ENCODE measurements around the gene CDRT4.
"Not testable (repeated sequence)": the region's sequence is repeated elsewhere in the genome, so short reads cannot be mapped to it uniquely, and the experiment has no call there.

Gene CDRT4

GRCh38 chr17:15440347-15440746, 27.1 kb downstream of the CDRT4 start:
- Histone ChIP-seq H3K9me3 (ENCODE audit: severe bottlenecking) (no peaks in the 10 kb centered on the region), H3K36me3 (peaks cover 2% of the 10 kb centered on the region; the same call in 1 of the 2 replicates), H3K27me3 (ENCODE audit: insufficient read depth, low read depth, severe bottlenecking) (no peaks in the 10 kb centered on the region), H3K4me3 (ENCODE audit: low read depth, low read length) (no peak overlapping the region), H3K27ac (no peak overlapping the region)
- DNase-seq, result no peak
- TF ChIP-seq CTCF (IDR thresholded peaks at IDR 0.05; ENCODE audit: low read depth, low read length), result no peak

- H3K9me3 ChIP-seq (ENCODE audit: severe bottlenecking); H3K27ac ChIP-seq; DNase-seq; H3K27me3 ChIP-seq (ENCODE audit: insufficient read depth, low read depth, severe bottlenecking); H3K4me3 ChIP-seq (ENCODE audit: low read depth, low read length); H3K36me3 ChIP-seq: not testable (repeated sequence)
Measured at GRCh38 chr17:15439205-15439985, 28.0 kb downstream of the CDRT4 start.

DNA sequence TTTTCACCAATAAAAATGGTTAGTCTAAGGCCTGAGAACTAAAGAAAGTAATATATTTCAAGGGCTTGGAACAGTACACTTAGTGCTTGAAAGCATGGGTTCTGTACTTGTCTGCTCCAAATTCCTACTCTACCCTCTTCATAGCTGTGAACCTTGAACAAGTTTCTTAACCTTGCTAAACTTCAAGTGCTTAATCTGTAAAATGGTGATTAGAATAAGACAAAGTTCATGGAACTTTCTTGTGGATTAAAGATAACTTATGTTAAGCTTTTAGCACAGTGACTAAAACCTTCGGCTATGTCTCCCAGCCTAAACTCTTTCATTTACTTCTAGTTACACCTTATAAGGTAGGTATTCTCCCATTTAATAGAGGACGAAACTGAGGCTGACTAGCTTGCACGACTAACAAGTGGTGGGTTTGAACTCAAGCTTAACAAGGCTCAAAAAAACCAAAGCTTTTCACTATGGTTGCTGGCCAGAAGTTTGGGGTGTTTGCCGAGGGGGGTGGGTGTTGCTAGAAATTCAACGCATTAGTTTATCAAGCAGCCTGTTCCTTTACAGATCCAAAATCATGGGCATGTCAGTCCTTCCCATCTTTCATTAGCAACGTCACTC, 28.8 kb downstream of the CDRT4 start:
- Histone ChIP-seq H3K36me3 (peaks cover 2% of the 10 kb centered on the region; the same call in 1 of the 2 replicates), H3K27ac (no peak overlapping the region), H3K27me3 (ENCODE audit: insufficient read depth, low read depth, severe bottlenecking) (no peaks in the 10 kb centered on the region), H3K4me3 (ENCODE audit: low read depth, low read length) (no peak overlapping the region), H3K9me3 (ENCODE audit: severe bottlenecking) (no peaks in the 10 kb centered on the region)
- no peak for DNase-seq
- TF ChIP-seq CTCF (IDR thresholded peaks at IDR 0.05; ENCODE audit: low read depth, low read length), result no peak

- no peak overlapping the region for H3K4me3 ChIP-seq (ENCODE audit: low read depth, low read length)
- no peak for DNase-seq
- H3K27me3 ChIP-seq (ENCODE audit: insufficient read depth, low read depth, severe bottlenecking), result no peaks in the 10 kb centered on the region
- peaks cover 2% of the 10 kb centered on the region; the same call in 1 of the 2 replicates for H3K36me3 ChIP-seq
- no peak overlapping the region for H3K27ac ChIP-seq
- no peak for TF ChIP-seq CTCF (IDR thresholded peaks at IDR 0.05; ENCODE audit: low read depth, low read length)
- no peaks in the 10 kb centered on the region for H3K9me3 ChIP-seq (ENCODE audit: severe bottlenecking)
Measured at GRCh38 chr17:15437303-15437635, 30.2 kb downstream of the CDRT4 start.

DNA sequence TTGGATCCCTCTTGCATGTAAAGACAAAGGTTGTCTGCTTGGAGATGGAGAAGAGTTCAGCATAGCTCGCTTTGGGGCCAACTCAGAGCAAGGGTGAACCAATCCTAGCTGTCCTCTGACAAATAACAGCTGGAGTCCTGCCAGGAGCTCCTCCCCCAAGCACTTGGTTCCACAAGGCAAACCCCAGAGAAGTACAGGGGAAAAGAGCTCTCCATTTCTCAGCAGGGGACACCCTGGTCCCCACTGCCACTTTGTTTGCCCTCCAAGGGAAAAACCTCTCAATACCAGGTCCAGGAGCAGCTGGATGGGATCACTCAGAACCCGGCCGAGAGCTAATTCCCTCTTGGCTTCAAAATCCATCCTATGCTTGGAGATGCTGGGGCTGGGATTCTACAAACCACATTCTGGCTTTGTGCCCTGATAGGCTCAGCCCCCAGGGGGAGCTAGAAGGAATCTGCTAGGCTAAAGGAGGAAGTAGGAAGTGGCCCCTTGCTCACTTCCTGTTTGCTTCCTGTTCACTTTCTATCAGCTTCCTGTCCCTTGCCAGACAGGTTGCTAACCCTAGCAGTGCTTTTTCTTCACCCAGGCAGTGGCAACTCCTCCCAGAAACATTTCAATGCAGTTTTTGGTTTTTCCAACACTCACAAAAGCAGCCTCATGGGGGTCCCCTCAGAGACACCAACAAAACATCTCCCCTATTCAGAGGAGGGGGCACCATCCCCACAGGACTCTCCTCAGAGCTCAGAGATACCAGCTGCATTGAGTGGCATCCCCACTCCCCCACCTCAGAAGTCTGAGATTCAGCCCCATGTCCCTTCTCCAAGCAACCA, 30.7 kb downstream of the CDRT4 start:
- Histone ChIP-seq H3K27me3 (ENCODE audit: insufficient read depth, low read depth, severe bottlenecking) (no peaks in the 10 kb centered on the region), H3K4me3 (ENCODE audit: low read depth, low read length) (no peak overlapping the region), H3K36me3 (peaks cover 2% of the 10 kb centered on the region; the same call in 1 of the 2 replicates), H3K27ac (no peak overlapping the region), H3K9me3 (ENCODE audit: severe bottlenecking) (no peaks in the 10 kb centered on the region)
- TF ChIP-seq CTCF (IDR thresholded peaks at IDR 0.05; ENCODE audit: low read depth, low read length), result peak; percentile 42
- DNase-seq, result peak; percentile 51

GRCh38 chr17:15434956-15435355, 32.5 kb downstream of the CDRT4 start:
- DNase-seq, result no peak
- H3K27ac ChIP-seq, result no peak overlapping the region
- no peaks in the 10 kb centered on the region for H3K27me3 ChIP-seq (ENCODE audit: insufficient read depth, low read depth, severe bottlenecking)
- no peaks in the 10 kb centered on the region for H3K9me3 ChIP-seq (ENCODE audit: severe bottlenecking)
- no peak overlapping the region for H3K4me3 ChIP-seq (ENCODE audit: low read depth, low read length)
- peaks cover 2% of the 10 kb centered on the region; the same call in 1 of the 2 replicates for H3K36me3 ChIP-seq
- no peak for TF ChIP-seq CTCF (IDR thresholded peaks at IDR 0.05; ENCODE audit: low read depth, low read length)

Measured in WERI-Rb-1 (cell line).